ENCODE measurements around the gene DNASE2. TPM values are rescaled to one million over a fixed set of nuclear protein-coding genes. Genes with fewer than 3 reads are reported as not detected.
"Not testable (repeated sequence)": the region's sequence is repeated elsewhere in the genome, so short reads cannot be mapped to it uniquely, and the experiment has no call there.

DNASE2 gene, protein sequence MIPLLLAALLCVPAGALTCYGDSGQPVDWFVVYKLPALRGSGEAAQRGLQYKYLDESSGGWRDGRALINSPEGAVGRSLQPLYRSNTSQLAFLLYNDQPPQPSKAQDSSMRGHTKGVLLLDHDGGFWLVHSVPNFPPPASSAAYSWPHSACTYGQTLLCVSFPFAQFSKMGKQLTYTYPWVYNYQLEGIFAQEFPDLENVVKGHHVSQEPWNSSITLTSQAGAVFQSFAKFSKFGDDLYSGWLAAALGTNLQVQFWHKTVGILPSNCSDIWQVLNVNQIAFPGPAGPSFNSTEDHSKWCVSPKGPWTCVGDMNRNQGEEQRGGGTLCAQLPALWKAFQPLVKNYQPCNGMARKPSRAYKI
- 10 to 100 TPM; 26.1 to 27.4 TPM for total RNA-seq

DNA sequence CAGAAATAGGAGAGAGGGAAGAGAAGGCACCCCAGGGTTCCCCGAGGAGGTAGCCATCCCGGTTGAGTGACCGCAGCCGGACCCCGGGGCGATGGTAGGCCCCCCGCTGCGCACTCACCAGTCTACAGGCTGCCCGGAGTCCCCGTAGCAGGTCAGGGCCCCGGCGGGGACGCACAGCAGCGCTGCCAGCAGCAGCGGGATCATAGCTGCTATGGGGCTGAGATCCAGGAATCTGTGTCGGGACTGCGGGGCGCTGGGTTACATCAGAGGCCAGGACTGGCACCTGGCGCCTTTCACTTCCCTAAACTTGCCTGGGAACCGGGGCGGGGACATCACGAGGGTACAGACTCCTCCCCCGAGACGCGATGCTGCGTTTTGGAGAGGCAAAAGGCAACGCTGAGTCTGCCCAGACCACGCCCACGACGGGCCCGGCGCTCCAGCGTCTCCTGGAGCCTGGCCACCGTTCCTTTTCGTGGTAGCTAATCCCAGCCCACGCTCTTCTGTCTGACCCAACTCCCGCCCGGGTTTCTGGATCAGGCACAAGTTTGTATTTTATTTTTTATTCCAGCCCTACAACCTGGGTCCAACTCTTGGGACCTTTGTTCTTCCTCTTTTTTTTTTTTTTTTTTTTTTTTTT is at the start of gene DNASE2:
DNASE2 (minus strand) TSS at position 278 of the 637 bp plus-strand sequence; CDS start at position 204, 74 bp downstream.
- Mint-ChIP-seq H3K27ac (peak within 1 kb of the TSS; percentile 87), H3K27me3 (ENCODE audit: low read depth) (no peaks in the 10 kb centered on the region), H3K4me1 (ENCODE audit: low read depth) (peaks cover 33% of the 10 kb centered on the region), H3K36me3 (ENCODE audit: low read depth) (peaks cover 21% of the 10 kb centered on the region), H3K9me3 (ENCODE audit: insufficient read depth) (peaks cover 11% of the 10 kb centered on the region), H3K4me3 (peak within 1 kb of the TSS; percentile 81)
- CTCF ChIA-PET = interaction anchor here (0.8 to 6.6 kb wide), 7 partner anchors 9 to 85 kb away, joined by 3 to 121 read pairs (median 6); partner anchors contain the start of genes DAND5 and GCDH
- POLR2A ChIA-PET = interaction anchor here (0.7 to 1.1 kb wide), 6 partner anchors 9 to 147 kb away, joined by 3 to 4 read pairs (median 3); partner anchors contain the start of genes CALR and GCDH
- peak; percentile 95 for DNase-seq
- ATAC-seq = peak; percentile 79

GRCh38 chr19:12930002-12930645 is 48.9 kb upstream of the DNASE2 start:
- H3K27ac Mint-ChIP-seq = no peak overlapping the region
- no peak for DNase-seq
- no peaks in the 10 kb centered on the region for H3K9me3 Mint-ChIP-seq (ENCODE audit: insufficient read depth)
- H3K4me3 Mint-ChIP-seq = no peak overlapping the region
- peaks cover 52% of the 10 kb centered on the region for H3K36me3 Mint-ChIP-seq (ENCODE audit: low read depth)
- H3K4me1 Mint-ChIP-seq (ENCODE audit: low read depth) = peaks cover 20% of the 10 kb centered on the region
- POLR2A ChIA-PET = interaction anchor here (0.5 to 1.3 kb wide), 3 partner anchors 8 to 16 kb away, joined by 3 to 4 read pairs (median 3); partner anchors contain the start of gene SYCE2
- ATAC-seq = no peak
- H3K27me3 Mint-ChIP-seq (ENCODE audit: low read depth) = no peaks in the 10 kb centered on the region
- CTCF ChIA-PET = interaction anchor here (0.9 to 2.2 kb wide), 3 partner anchors 16 to 45 kb away, joined by 3 to 8 read pairs (median 5); no protein-coding TSS in a partner anchor

DNA sequence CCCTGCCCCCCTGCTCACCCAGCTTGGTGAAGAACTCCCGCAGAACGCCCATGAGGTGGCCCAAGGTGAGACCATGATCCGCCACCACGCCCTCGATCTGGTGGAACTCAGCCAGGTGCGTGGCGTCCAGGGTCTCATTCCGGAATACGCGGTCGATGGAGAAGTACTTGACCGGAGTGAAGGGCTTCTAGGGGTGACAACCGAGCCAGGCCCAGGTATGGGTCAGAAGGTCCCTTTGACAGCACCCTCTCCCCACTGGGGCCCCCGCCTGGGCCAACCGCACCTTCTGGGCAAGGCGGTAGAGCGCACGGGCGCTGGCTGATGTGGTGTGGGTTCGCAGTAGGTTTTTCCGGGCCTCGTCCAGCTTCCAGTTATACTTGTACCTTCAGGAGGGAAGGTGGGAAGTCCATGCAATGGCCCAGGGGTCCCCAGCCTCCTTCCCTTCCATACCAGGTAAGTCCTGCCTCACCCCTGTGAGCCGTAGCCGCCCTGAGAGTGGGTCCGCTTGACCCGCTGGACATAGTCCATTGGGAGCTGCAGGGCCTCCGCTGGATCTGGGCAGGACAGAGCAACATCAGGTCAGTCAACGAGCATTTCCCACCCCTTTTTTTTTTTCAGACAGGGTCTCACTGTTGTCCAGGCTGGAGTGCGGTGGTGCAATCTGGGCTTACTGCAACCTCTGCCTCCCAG is 43.5 kb upstream of the DNASE2 start:
- Mint-ChIP-seq H3K4me3 (no peak overlapping the region), H3K36me3 (ENCODE audit: low read depth) (peaks cover 59% of the 10 kb centered on the region), H3K27ac (no peak overlapping the region), H3K9me3 (ENCODE audit: insufficient read depth) (no peaks in the 10 kb centered on the region), H3K27me3 (ENCODE audit: low read depth) (no peaks in the 10 kb centered on the region), H3K4me1 (ENCODE audit: low read depth) (peaks cover 7% of the 10 kb centered on the region)
- no peak for ATAC-seq
- DNase-seq = no peak
- CTCF ChIA-PET = no interaction called here
- POLR2A ChIA-PET = interaction anchor here (1.0 kb wide), 1 partner anchor 8 kb away, joined by 3 read pairs; the partner anchor contains the start of gene FARSA

DNA sequence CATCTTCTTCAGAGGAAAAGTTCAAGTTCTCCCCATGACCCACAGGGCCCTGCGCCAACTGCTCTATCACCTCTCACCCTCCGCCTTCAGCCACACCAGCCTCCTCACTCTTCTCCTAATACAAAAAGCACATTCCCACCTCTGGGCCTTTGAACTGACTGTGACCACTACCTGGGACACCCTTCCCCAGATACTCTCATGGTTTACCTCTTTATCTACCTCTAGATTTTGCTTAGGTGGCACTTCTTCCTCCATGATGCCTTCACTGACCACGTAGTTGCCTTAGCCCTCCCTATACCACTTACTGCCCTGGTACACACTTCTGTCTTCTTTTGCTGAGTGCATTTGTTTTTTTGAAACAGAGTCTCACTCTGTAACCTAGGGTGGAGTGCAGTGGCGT is 41.7 kb upstream of the DNASE2 start:
- CTCF ChIA-PET = interaction anchor here (1.5 kb wide), 1 partner anchor 42 kb away, joined by 4 read pairs; no protein-coding TSS in a partner anchor

DNA sequence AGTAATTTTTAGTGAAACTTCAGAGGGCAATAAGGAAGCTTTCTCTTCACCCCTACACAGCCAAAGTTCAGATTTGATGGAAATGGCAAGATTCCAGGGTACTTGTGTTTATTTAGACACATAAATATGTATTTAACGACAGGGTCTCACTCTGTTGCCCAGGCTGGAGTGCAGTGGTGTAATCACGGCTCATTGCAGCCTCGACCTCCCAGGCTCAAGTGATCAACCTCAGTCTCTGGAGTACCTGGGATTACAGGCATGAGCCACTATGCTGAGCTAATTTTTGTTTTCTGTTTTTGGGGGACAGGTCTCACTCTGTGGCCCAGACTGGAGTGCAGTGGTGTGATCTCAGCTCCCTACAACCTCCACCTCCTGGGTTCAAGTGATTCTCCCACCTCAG is 39.8 kb upstream of the DNASE2 start:
- peaks cover 2% of the 10 kb centered on the region for H3K27me3 Mint-ChIP-seq (ENCODE audit: low read depth)
- CTCF ChIA-PET = interaction anchor here (1.0 to 1.5 kb wide), 2 partner anchors 36 to 44 kb away, joined by 3 to 7 read pairs; no protein-coding TSS in a partner anchor
- peaks cover 42% of the 10 kb centered on the region for H3K36me3 Mint-ChIP-seq (ENCODE audit: low read depth)
- H3K9me3 Mint-ChIP-seq (ENCODE audit: insufficient read depth) = no peaks in the 10 kb centered on the region
- H3K27ac Mint-ChIP-seq = peak overlapping the region; percentile 14
- peaks cover 24% of the 10 kb centered on the region for H3K4me1 Mint-ChIP-seq (ENCODE audit: low read depth)
- ATAC-seq (no peak), DNase-seq (no peak)
- H3K4me3 Mint-ChIP-seq = no peak overlapping the region
- POLR2A ChIA-PET = interaction anchor here (2.7 kb wide), 1 partner anchor 12 kb away, joined by 14 read pairs; the partner anchor contains the start of gene FARSA

More for the DNA sequence above, 41.7 kb upstream of the DNASE2 start:
- Mint-ChIP-seq H3K27me3 (ENCODE audit: low read depth) (peaks cover 2% of the 10 kb centered on the region), H3K36me3 (ENCODE audit: low read depth) (peaks cover 53% of the 10 kb centered on the region), H3K9me3 (ENCODE audit: insufficient read depth) (no peaks in the 10 kb centered on the region), H3K4me1 (ENCODE audit: low read depth) (peaks cover 23% of the 10 kb centered on the region), H3K27ac (peak overlapping the region; percentile 37), H3K4me3 (no peak overlapping the region)
- DNase-seq (no peak), ATAC-seq (no peak)
- POLR2A ChIA-PET = interaction anchor here (1.0 to 1.8 kb wide), 2 partner anchors 10 to 15 kb away, joined by 4 to 5 read pairs; partner anchors contain the start of gene FARSA

DNA sequence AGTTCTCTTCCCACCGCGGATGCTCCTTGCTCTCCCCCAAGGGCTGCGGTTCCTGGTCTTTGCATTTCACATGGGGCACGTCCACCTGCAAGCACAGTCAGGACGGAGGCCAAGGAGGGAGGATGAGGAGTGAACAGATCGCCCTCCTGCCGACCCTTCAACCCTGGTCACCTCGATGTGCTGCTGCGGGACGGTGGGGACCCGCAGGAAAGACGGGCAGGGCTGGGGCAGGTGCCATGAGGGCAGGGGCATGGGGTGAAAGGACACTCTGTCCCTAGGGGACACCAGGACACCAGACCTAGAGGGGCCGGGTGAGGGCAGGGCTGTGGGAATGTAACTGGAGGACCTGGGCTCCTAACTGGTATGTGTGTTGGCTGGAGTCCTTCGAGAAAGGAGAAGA is 37.0 kb upstream of the DNASE2 start:
- Mint-ChIP-seq H3K27ac (peak overlapping the region; percentile 87), H3K4me3 (peak overlapping the region; percentile 74), H3K4me1 (ENCODE audit: low read depth) (peaks cover 47% of the 10 kb centered on the region), H3K27me3 (ENCODE audit: low read depth) (peaks cover 2% of the 10 kb centered on the region), H3K36me3 (ENCODE audit: low read depth) (peaks cover 23% of the 10 kb centered on the region), H3K9me3 (ENCODE audit: insufficient read depth) (no peaks in the 10 kb centered on the region)
- ChIA-PET POLR2A (no interaction called here), CTCF (interaction anchor here (0.8 to 1.4 kb wide), 2 partner anchors 10 to 33 kb away, joined by 3 to 4 read pairs; no protein-coding TSS in a partner anchor)
- ATAC-seq (no peak), DNase-seq (no peak)

GRCh38 chr19:12915860-12916259 is 34.6 kb upstream of the DNASE2 start:
- H3K36me3 Mint-ChIP-seq (ENCODE audit: low read depth) = peaks cover 11% of the 10 kb centered on the region
- ChIA-PET CTCF (interaction anchor here (0.7 to 3.8 kb wide), 4 partner anchors 19 to 182 kb away, joined by 3 to 23 read pairs (median 4); no protein-coding TSS in a partner anchor), POLR2A (interaction anchor here (0.6 to 3.1 kb wide), 5 partner anchors 17 to 173 kb away, joined by 3 to 20 read pairs (median 6); partner anchors contain the start of genes CALR and GCDH)
- not testable (repeated sequence) for H3K9me3 Mint-ChIP-seq (ENCODE audit: insufficient read depth); H3K27me3 Mint-ChIP-seq (ENCODE audit: low read depth); H3K4me3 Mint-ChIP-seq; ATAC-seq; DNase-seq
- H3K27ac Mint-ChIP-seq = peak overlapping the region; percentile 77
- peaks cover 49% of the 10 kb centered on the region for H3K4me1 Mint-ChIP-seq (ENCODE audit: low read depth)

DNA sequence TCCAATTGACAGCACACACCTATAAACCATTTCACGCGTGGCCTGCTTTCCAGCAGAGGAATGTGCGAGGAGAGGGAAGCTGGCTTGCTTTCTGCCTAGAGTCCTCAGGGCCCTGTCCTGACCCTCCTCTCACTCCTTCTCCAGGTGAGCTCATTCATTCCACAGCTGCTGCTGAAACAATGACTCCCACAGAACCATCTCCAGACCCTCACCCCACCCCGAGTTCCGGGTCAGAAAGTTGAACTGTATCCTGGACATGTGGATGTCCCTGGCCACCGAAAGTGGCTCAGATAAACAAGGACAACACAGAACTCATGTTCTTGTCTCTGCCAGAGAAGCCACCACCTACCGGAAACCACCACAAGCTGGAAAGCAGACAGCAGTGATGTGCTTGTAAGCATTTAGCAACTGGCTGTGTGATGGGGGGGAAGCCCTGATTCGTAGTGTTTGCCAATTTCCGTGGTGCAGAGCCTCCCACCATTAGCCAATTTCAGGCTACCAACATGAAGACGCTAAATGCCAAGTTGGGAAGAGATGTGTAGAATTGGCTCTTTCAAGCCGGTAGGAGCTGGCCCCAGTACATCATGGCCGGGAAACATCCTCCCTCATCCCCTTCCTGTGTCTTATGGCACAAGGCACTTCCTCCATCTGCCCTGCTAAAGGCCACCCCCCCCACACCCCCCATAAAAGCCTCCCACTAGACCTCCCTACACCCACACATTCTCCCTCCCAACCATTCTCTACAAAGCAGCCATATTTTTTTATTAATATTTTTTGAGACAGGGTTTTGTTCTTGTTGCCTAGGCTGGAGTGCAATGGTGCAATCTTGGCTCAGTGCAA is 32.8 kb upstream of the DNASE2 start:
- H3K9me3 Mint-ChIP-seq (ENCODE audit: insufficient read depth) = no peaks in the 10 kb centered on the region
- ATAC-seq (peak; percentile 85), DNase-seq (peak; percentile 80)
- peaks cover 37% of the 10 kb centered on the region for H3K4me1 Mint-ChIP-seq (ENCODE audit: low read depth)
- H3K27me3 Mint-ChIP-seq (ENCODE audit: low read depth) = peaks cover under 1% of the 10 kb centered on the region
- H3K4me3 Mint-ChIP-seq = peak overlapping the region; percentile 57
- H3K27ac Mint-ChIP-seq = peak overlapping the region; percentile 98
- POLR2A ChIA-PET = interaction anchor here (0.6 to 3.1 kb wide), 10 partner anchors 13 to 191 kb away, joined by 3 to 20 read pairs (median 4); partner anchors contain the start of genes CALR, FARSA, GCDH and KLF1
- H3K36me3 Mint-ChIP-seq (ENCODE audit: low read depth) = peaks cover 5% of the 10 kb centered on the region
- CTCF ChIA-PET = interaction anchor here (1.0 to 3.8 kb wide), 10 partner anchors 13 to 157 kb away, joined by 3 to 23 read pairs (median 4); partner anchors contain the start of gene GCDH

DNA sequence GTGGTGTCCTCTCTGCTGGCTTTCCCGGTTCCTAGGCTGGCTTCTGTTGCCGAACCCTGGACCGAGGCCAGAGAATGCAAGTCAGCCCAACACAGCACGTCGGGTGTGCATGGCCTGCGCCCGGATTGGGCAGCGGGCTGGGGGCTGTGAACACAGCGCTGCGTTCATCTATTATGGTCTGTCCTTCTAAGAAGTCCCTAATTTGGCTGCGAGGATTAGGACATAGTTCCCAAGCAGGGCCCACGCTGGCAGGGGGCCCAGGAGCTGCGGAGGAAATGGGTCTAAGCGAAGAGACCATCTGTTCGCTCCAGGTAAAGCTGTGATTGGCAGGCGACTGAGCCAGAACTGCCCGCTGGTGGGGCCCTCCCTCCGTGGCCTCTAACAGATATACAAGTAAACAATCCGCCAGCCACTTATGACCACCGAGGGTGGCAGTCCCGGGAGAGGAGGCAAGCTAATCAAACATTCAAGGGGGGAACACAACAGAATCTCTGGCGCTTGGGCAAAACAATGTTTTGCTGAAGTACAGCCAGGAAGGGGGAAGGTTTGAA is 31.8 kb upstream of the DNASE2 start:
- Mint-ChIP-seq H3K27ac (peak overlapping the region; percentile 98), H3K36me3 (ENCODE audit: low read depth) (peaks cover 2% of the 10 kb centered on the region), H3K4me3 (no peak overlapping the region), H3K4me1 (ENCODE audit: low read depth) (peaks cover 31% of the 10 kb centered on the region), H3K9me3 (ENCODE audit: insufficient read depth) (no peaks in the 10 kb centered on the region), H3K27me3 (ENCODE audit: low read depth) (no peaks in the 10 kb centered on the region)
- ChIA-PET POLR2A (interaction anchor here (0.6 to 3.1 kb wide), 7 partner anchors 12 to 190 kb away, joined by 3 to 20 read pairs (median 5); partner anchors contain the start of genes CALR, GCDH and KLF1), CTCF (interaction anchor here (0.6 to 3.8 kb wide), 11 partner anchors 12 to 203 kb away, joined by 3 to 23 read pairs (median 4); partner anchors contain the start of gene GCDH)
- DNase-seq = no peak
- ATAC-seq = no peak

Data from activated CD8-positive, alpha-beta T cell treated with anti-CD3 and anti-CD28 coated beads, Interleukin-2, amount 10 ng/mL, durations not matched to agents 7 days and 5 days (primary cell).